Measurements from ENCODE around the gene OR10V1.

Gene OR10V1

GRCh38 chr11:59755701-59756557, 42.3 kb upstream of the OR10V1 start:
- peak; percentile 66 for DNase-seq (ENCODE audit: low read depth)
- 0 out of 2 replicates have a peak, but pooled peaks have one; percentile 4 for TF ChIP-seq CTCF (conservative IDR thresholded peaks at IDR 0.05; ENCODE audit: low read length)
- H3K4me3 ChIP-seq (ENCODE audit: low read length) = peak overlapping the region; percentile 85

GRCh38 chr11:59754859-59755700, 41.4 kb upstream of the OR10V1 start, which contains the start of gene STX3:
STX3 (plus strand) TSS chr11:59755376; CDS start chr11:59755606, 230 bp downstream.
- DNase-seq (ENCODE audit: low read depth) = peak; percentile 58
- TF ChIP-seq CTCF (conservative IDR thresholded peaks at IDR 0.05; ENCODE audit: low read length) = no peak
- H3K4me3 ChIP-seq (ENCODE audit: low read length) = peak within 1 kb of the TSS; percentile 85

DNA sequence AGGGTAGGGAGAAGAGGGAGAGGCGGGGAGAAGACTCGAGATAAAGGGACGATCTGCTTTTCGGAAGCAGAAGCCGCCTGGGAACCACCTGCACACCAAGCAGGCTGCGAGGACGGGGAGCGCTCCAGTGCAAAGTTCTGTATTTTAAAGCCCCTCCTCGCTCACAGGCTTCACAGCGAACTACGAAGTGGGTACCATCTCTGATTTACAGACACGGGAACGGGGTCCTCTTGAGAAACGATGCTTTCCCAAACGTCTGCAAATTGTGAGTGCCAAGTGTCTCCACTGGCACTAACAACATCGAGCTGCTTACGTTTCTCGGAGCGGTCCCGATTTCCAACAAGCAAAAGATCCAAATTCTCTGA, 40.8 kb upstream of the OR10V1 start:
- no peak for TF ChIP-seq CTCF (conservative IDR thresholded peaks at IDR 0.05; ENCODE audit: low read length)
- DNase-seq (ENCODE audit: low read depth) = no peak
- peak overlapping the region; percentile 85 for H3K4me3 ChIP-seq (ENCODE audit: low read length)

DNA sequence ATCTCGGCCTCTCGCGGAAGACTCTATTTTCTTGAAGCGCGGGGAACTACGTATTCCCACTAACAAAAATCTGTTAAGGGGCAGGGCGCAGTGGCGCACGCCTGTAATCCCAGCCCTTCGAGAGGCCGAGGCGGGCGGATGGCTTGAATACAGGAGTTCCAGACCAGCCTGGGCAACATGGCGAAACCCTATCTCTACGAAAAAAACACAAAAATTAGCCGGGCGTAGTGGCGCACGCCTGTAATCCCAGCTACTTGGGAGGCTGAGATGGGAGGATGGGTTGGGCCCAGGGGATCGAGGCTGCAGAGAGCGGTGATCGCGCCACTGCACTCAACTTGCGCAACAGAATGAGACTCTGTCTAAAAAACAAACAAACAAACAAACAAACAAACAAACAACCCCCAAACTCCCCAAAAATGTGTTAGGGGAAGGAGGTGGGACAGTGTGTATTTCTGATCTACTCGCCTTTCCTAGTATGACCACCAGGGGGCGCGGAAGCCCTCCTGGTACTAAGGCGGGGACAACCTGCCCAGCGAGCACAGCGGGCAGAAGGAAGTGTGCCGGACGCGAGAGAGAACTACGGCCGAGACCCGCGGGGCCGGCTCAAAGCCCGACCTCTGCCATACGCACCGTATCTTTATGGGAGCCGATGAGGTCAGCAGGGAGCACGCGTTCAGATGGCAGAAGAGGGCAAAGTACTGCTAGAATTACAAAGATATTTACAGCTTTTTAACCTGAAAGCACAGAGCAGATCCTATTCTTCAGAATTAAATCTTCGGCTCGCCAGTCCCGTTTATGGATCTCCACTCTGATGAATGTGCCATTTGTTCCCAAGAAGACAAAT, 40.2 kb upstream of the OR10V1 start:
- peak; percentile 69 for DNase-seq (ENCODE audit: low read depth)
- H3K4me3 ChIP-seq (ENCODE audit: low read length) = peak overlapping the region; percentile 85
- peak; percentile 85 for TF ChIP-seq CTCF (conservative IDR thresholded peaks at IDR 0.05; ENCODE audit: low read length)

DNA sequence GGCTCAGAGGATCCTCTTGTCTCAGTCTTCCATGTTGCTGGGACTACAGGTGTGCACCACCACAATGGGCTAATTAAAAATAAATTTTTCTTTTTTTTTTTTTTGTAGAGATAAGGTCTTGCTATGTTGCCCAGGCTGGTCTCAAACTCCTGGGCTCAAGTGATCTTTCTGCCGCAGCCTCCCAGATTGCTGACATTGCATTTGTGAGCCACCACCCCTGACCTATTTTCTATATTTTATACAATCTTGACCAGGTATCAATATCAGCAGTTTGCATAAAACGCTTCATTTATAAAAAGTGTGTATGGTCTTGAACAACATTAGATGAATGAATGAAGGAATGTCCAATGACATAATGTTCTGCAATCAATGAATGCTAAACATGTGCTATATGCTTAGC, 32.5 kb upstream of the OR10V1 start:
- no peak for DNase-seq (ENCODE audit: low read depth)
- TF ChIP-seq CTCF (conservative IDR thresholded peaks at IDR 0.05; ENCODE audit: low read length) = no peak
- no peak overlapping the region for H3K4me3 ChIP-seq (ENCODE audit: low read length)

DNA sequence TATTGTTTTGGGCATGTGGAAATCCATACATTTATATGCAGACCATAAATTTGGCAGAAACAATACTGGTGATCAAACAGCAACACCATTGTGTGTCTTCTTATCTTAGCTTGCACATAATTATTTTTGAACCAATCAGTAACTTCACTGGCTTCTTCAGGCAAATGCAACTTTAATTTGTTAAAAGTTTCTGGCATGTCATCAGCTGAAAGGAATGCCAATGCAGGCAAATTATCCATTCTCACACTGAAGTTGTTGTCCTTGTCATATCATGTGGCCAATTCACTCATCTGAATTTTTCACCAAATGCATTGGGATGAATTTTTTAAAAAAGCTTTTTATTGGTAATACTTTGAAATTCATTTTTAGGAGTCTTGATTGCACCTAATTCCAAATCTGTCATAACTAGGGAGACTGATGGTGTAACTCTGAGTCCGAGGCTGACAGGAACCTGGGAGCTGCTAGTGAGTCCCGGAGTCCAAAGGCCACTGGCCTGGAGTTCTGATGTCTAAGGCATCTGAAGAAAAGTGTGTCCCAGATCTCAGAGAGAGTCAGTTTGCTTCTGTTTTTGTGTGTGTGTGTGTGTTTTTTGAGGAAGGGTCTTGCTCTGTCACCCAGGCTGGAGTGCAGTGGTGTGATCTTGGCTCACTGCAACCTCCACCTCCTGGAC, 17.4 kb upstream of the OR10V1 start:
- no peak for DNase-seq (ENCODE audit: low read depth)
- no peak overlapping the region for H3K4me3 ChIP-seq (ENCODE audit: low read length)
- no peak for TF ChIP-seq CTCF (conservative IDR thresholded peaks at IDR 0.05; ENCODE audit: low read length)

All from AG10803 (cell line).